Measurements from ENCODE around the gene RBM22. TPM values are rescaled to one million over a fixed set of nuclear protein-coding genes. Genes with fewer than 3 reads are reported as not detected.
A peak's percentile ranks its signal among the peaks of the same experiment; 100 is the strongest.
"Not testable (repeated sequence)": the region's sequence is repeated elsewhere in the genome, so short reads cannot be mapped to it uniquely, and the experiment has no call there.

Gene RBM22
- 10 to 100 TPM; 72.5 to 80.0 TPM for total RNA-seq

DNA sequence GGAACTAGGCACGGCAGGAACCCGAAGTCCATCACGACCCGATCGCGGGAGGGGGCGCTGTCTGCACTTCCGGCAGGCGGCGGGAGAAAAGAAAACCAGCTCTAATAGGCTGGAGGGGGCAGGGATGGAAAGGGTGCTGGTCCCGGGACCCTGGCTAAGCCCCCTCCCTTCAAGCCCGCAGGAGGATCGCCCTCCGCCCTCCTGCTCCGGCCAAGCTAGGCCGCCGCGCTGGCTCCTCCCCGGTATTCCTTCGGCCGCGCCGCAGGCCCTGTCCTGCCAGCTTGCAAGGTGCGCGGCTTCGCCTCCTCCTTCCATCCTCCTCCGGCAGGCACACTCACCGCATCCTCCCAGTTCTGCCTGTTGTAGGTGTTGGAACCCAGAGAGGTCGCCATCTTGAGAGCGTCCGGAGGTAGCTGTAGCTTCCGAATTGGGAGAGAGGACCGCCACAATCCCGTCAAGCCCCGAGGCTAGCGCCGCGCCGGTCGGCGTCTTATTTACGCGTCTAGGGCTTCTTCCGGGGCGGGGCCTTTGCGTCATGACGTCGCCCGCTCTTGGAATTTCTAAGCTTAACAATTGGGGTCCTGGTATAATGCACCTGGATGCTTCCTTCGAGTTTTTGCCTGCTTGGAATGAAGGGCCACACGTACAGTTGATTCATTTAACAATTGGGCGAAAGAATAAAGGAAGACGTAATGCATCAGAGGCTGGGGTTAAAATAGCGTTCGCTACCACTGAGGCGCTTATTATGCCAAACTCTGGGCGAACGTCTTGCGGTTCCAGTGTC, at the start of gene RBM22:
Gene RBM22, minus strand, starts transcription at position 469 of the 784 bp plus-strand sequence. Its CDS starts 77 bp downstream, at position 392.
- Mint-ChIP-seq H3K36me3 (peaks cover 6% of the 10 kb centered on the region), H3K4me3 (no peak within 1 kb of the TSS), H3K9me3 (no peaks in the 10 kb centered on the region), H3K27ac (no peak within 1 kb of the TSS), H3K4me1 (ENCODE audit: low read depth in 2 of 2) (peaks cover 0 to 9% of the 10 kb centered on the region in 2 donors), H3K27me3 (no peaks in the 10 kb centered on the region)
- DNase-seq (ENCODE audit: low spot score) (peak; percentile 91), ATAC-seq (peak; percentile 98)

- H3K36me3 Mint-ChIP-seq = peaks cover 28% of the 10 kb centered on the region
- peak overlapping the region; percentile 9 for H3K4me3 Mint-ChIP-seq
- peak overlapping the region; percentile 6 to 15 for H3K27ac Mint-ChIP-seq
- H3K27me3 Mint-ChIP-seq = no peaks in the 10 kb centered on the region
- H3K9me3 Mint-ChIP-seq = no peaks in the 10 kb centered on the region
- ATAC-seq (no peak), DNase-seq (ENCODE audit: low spot score) (no peak)
- H3K4me1 Mint-ChIP-seq (ENCODE audit: low read depth in 2 of 2) = peaks cover 40 to 46% of the 10 kb centered on the region in 2 donors
Observed at GRCh38 chr5:150750469-150750868, 49.6 kb upstream of the RBM22 start.

DNA sequence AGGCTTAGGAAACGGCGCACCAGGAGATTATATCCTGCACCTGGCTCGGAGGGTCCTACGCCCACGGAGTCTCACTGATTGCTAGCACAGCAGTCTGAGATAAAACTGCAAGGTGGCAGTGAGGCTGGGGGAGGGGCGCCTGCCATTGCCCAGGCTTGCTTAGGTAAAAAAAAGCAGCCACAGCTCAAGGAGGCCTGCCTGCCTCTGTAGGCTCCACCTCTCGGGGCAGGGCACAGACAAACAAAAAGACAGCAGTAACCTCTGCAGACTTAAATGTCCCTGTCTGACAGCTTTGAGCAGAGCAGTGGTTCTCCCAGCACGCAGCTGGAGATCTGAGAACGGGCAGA, 42.3 kb upstream of the RBM22 start:
- DNase-seq (ENCODE audit: low spot score); H3K9me3 Mint-ChIP-seq; ATAC-seq; H3K4me3 Mint-ChIP-seq; H3K27me3 Mint-ChIP-seq: not testable (repeated sequence)
- H3K27ac Mint-ChIP-seq = peak overlapping the region; percentile 66 to 95
- peaks cover 26% of the 10 kb centered on the region for H3K36me3 Mint-ChIP-seq
- peaks cover 49 to 55% of the 10 kb centered on the region in 2 donors for H3K4me1 Mint-ChIP-seq (ENCODE audit: low read depth in 2 of 2)

DNA sequence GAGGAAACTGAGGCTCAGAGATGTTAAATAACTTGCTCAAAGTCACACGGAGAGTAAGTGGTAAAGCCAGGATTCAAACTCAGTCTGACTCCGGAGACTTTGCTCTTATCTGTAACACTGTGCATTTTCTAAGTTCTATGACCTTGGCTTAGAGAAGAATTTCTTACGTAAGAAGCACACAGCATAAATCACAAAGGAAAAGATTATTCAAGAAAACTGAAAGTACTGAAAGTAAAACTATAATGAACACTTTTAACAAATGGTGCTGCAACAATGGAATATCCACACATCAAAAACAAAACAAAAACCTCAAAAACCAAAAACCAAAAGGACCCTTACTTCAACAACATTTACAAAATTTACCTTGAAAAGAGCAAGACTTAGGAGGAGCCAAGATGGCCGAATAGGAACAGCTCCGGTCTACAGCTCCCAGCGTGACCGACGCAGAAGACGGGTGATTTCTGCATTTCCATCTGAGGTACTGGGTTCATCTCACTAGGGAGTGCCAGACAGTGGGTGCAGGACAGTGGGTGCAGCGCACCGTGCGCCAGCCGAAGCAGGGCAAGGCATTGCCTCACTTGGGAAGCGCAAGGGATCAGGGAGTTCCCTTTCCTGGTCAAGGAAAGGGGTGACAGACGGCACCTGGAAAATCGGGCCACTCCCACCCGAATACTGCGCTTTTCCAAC, 41.7 kb upstream of the RBM22 start:
- Mint-ChIP-seq H3K4me1 (ENCODE audit: low read depth in 2 of 2) (peaks cover 53 to 59% of the 10 kb centered on the region in 2 donors), H3K27ac (peak overlapping the region; percentile 66 to 95), H3K36me3 (peaks cover 29% of the 10 kb centered on the region), H3K4me3 (peak overlapping the region; percentile 46)
- not testable (repeated sequence) for H3K27me3 Mint-ChIP-seq; H3K9me3 Mint-ChIP-seq; DNase-seq (ENCODE audit: low spot score)
- peak; percentile 38 to 87 for ATAC-seq

DNA sequence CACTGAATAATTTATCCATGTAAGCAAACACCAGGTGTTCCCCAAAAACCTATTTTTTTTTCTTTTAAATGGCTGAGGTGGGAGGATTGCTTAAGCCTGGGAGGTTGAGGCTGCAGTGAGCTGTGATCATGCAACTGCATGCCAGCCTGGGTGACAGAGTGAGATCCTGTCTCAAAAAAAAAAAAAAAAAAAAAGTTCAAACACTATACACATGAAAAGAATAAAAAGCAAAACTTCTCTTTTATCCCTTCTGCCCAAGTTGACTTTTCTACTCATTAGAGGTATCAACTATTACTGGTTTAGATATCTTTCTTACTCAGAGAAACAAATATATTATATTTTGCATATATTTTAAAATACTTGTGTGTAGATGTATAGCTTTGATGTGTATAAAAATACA, 40.1 kb upstream of the RBM22 start:
- Mint-ChIP-seq H3K36me3 (peaks cover 45% of the 10 kb centered on the region), H3K27ac (no peak overlapping the region), H3K4me1 (ENCODE audit: low read depth in 2 of 2) (peaks cover 59 to 73% of the 10 kb centered on the region in 2 donors), H3K4me3 (no peak overlapping the region), H3K9me3 (peaks cover 2% of the 10 kb centered on the region), H3K27me3 (no peaks in the 10 kb centered on the region)
- no peak for DNase-seq (ENCODE audit: low spot score)
- no peak for ATAC-seq

GRCh38 chr5:150738862-150739261, 38.0 kb upstream of the RBM22 start:
- DNase-seq (ENCODE audit: low spot score) (no peak), ATAC-seq (no peak)
- no peak overlapping the region for H3K27ac Mint-ChIP-seq
- peaks cover 65 to 84% of the 10 kb centered on the region in 2 donors for H3K4me1 Mint-ChIP-seq (ENCODE audit: low read depth in 2 of 2)
- no peak overlapping the region for H3K4me3 Mint-ChIP-seq
- no peaks in the 10 kb centered on the region for H3K27me3 Mint-ChIP-seq
- peaks cover 52% of the 10 kb centered on the region for H3K36me3 Mint-ChIP-seq
- H3K9me3 Mint-ChIP-seq = peaks cover 3% of the 10 kb centered on the region

DNA sequence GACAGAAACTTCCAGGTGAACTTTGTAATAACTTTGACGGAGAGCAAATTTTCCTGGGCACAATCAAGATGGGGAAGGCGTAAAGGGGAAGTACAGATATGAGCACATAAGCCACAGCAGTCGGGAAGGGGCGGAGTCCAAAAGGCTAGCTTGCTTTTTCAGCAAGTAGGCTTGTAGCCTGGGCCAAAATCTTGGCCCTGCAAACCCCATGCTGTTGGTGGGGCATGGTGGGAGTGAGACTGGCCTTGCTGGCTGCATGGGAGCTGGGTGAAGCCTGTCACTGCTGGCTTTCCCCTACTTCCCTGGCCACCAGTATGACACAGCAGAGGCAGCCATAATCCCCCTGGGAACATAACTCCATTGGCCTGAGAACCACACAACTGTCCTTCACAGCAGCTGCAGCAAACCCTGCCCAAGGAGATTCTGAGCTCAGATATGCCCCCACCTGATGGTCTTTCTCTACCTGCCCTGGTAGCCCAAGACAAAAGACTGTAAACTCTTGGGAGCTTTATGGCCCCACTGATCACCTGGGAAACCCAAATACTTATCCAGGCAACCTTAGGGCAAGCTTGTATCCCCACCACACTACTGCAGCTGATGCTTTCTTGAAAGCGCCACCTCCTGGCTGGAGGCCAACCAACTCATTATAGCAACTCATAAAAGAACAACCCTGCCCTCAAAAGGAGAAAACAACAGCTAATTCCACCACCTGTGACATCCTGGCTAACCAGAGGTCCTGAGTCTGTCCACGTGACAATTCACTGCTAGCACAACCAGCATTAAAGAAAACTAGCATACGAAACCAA, 33.9 kb upstream of the RBM22 start:
- ATAC-seq = peak in 1 of 2 donors; percentile 59
- Mint-ChIP-seq H3K27me3 (no peaks in the 10 kb centered on the region), H3K4me1 (ENCODE audit: low read depth in 2 of 2) (peaks cover 45 to 55% of the 10 kb centered on the region in 2 donors), H3K36me3 (peaks cover 69% of the 10 kb centered on the region), H3K27ac (peak overlapping the region; percentile 57 to 72), H3K9me3 (peaks cover 3% of the 10 kb centered on the region), H3K4me3 (peak overlapping the region; percentile 47)
- no peak for DNase-seq (ENCODE audit: low spot score)

DNA sequence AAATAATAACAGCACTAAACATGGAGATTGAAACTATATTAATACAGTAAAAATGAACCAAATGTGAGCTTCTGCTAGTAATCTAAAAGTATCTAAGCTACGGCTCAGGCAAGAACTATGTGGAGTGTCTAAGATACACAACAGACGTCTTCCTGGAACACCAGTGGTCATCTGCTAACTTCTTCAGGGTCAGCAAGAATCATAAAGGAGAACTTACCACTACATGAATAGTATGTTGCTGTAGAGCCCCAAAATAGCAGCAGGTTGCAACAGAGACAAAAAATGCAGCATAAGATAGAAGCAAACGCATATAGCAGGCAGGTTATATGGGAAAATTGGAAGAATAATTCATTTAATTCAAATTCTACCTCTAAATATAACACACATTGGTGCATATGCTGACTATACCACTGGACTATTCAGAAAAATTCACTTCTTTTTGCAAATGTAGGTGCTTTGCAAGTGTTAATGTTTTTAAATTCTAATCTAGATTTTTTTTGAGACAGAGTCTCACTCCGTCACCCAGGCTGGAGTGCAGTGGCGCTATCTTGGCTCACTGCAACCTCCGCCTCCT, 30.9 kb upstream of the RBM22 start:
- Mint-ChIP-seq H3K4me1 (ENCODE audit: low read depth in 2 of 2) (peaks cover 24 to 29% of the 10 kb centered on the region in 2 donors), H3K9me3 (peaks cover 3% of the 10 kb centered on the region), H3K4me3 (no peak overlapping the region), H3K27me3 (no peaks in the 10 kb centered on the region), H3K27ac (no peak overlapping the region), H3K36me3 (peaks cover 64% of the 10 kb centered on the region)
- ATAC-seq (no peak), DNase-seq (ENCODE audit: low spot score) (no peak)

- Mint-ChIP-seq H3K27me3 (no peaks in the 10 kb centered on the region), H3K4me1 (ENCODE audit: low read depth in 2 of 2) (peaks cover 11 to 13% of the 10 kb centered on the region in 2 donors), H3K27ac (peak overlapping the region in 1 of 2 donors; percentile 38), H3K4me3 (no peak overlapping the region), H3K9me3 (no peaks in the 10 kb centered on the region), H3K36me3 (peaks cover 48% of the 10 kb centered on the region)
- ATAC-seq (no peak), DNase-seq (ENCODE audit: low spot score) (no peak)
Observed at GRCh38 chr5:150729859-150730258, 29.0 kb upstream of the RBM22 start.

- no peak for DNase-seq (ENCODE audit: low spot score)
- ATAC-seq = no peak
- H3K9me3 Mint-ChIP-seq = no peaks in the 10 kb centered on the region
- H3K4me3 Mint-ChIP-seq = no peak overlapping the region
- H3K4me1 Mint-ChIP-seq (ENCODE audit: low read depth in 2 of 2) = no peaks in the 10 kb centered on the region
- H3K36me3 Mint-ChIP-seq = peaks cover 27% of the 10 kb centered on the region
- no peak overlapping the region for H3K27ac Mint-ChIP-seq
- H3K27me3 Mint-ChIP-seq = no peaks in the 10 kb centered on the region
Observed at GRCh38 chr5:150723845-150724244, 23.0 kb upstream of the RBM22 start.

- ATAC-seq (no peak), DNase-seq (ENCODE audit: low spot score) (no peak)
- no peaks in the 10 kb centered on the region for H3K9me3 Mint-ChIP-seq
- peaks cover 11% of the 10 kb centered on the region for H3K36me3 Mint-ChIP-seq
- H3K27me3 Mint-ChIP-seq = no peaks in the 10 kb centered on the region
- H3K4me1 Mint-ChIP-seq (ENCODE audit: low read depth in 2 of 2) = no peaks in the 10 kb centered on the region
- no peak overlapping the region for H3K27ac Mint-ChIP-seq
- no peak overlapping the region for H3K4me3 Mint-ChIP-seq
Observed at GRCh38 chr5:150710165-150710564, 9.3 kb upstream of the RBM22 start.

DNA sequence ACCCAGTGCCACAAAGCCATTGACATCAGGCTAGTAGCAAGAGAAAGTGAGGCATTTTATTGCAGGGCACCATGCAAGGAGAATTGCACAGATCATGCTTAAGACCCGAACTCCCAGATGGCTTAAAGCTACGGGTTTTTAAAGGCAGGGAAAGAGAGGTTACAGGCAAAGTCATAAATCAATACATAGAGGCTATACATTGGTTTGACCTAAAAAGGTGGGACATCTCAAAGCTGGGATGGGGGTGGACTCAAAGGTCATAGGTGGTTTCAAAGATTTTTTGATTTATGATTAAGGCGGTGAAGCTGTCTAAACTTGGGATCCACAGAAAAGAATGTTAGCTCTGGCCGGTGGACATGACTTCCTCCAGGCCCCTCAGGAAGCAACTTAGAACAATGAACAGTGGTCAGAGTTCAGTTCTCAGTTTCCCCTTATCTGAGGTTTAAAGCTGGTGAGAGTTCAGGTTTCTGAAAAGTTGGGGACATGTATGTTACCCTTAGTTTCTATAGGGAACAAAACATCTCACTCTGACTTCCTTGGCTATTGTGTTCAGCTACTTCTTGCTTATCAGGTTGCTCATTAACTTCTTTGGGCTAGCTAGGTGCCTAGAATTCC, 6.0 kb upstream of the RBM22 start:
- Mint-ChIP-seq H3K4me1 (ENCODE audit: low read depth in 2 of 2) (no peaks in the 10 kb centered on the region), H3K36me3 (peaks cover 11% of the 10 kb centered on the region), H3K27ac (peak overlapping the region in 1 of 2 donors; percentile 8), H3K4me3 (no peak overlapping the region), H3K27me3 (no peaks in the 10 kb centered on the region), H3K9me3 (no peaks in the 10 kb centered on the region)
- DNase-seq (ENCODE audit: low spot score) (no peak), ATAC-seq (no peak)

- Mint-ChIP-seq H3K36me3 (peaks cover 4% of the 10 kb centered on the region), H3K27ac (no peak overlapping the region), H3K9me3 (no peaks in the 10 kb centered on the region), H3K4me3 (no peak overlapping the region), H3K27me3 (no peaks in the 10 kb centered on the region), H3K4me1 (ENCODE audit: low read depth in 2 of 2) (peaks cover 0 to 1% of the 10 kb centered on the region in 2 donors)
- no peak for ATAC-seq
- no peak for DNase-seq (ENCODE audit: low spot score)
Observed at GRCh38 chr5:150703762-150704161, 2.9 kb upstream of the RBM22 start.

All from natural killer cell treated with Interleukin-12 subunit alpha and Interleukin-12 subunit beta and Interleukin-15 and Interleukin-18, amount 100 ng/mL, for 72 hours (primary cell).